ENCODE results near the gene CHCHD6. TPM values are rescaled to one million over a fixed set of nuclear protein-coding genes. Genes with fewer than 3 reads are reported as not detected.

The CHCHD6 gene
- total RNA-seq, 1 donor from 2014 or later: 28.7 TPM

GRCh38 chr3:126816298-126816697 lies 112.3 kb downstream of the CHCHD6 start:
- TF ChIP-seq, protein P1, sequence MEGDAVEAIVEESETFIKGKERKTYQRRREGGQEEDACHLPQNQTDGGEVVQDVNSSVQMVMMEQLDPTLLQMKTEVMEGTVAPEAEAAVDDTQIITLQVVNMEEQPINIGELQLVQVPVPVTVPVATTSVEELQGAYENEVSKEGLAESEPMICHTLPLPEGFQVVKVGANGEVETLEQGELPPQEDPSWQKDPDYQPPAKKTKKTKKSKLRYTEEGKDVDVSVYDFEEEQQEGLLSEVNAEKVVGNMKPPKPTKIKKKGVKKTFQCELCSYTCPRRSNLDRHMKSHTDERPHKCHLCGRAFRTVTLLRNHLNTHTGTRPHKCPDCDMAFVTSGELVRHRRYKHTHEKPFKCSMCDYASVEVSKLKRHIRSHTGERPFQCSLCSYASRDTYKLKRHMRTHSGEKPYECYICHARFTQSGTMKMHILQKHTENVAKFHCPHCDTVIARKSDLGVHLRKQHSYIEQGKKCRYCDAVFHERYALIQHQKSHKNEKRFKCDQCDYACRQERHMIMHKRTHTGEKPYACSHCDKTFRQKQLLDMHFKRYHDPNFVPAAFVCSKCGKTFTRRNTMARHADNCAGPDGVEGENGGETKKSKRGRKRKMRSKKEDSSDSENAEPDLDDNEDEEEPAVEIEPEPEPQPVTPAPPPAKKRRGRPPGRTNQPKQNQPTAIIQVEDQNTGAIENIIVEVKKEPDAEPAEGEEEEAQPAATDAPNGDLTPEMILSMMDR (IDR thresholded peaks at IDR 0.05; ENCODE audit: insufficient read depth, low read length, poor library complexity, severe bottlenecking): no peak
- no peak for DNase-seq (ENCODE audit: low read depth)
- Histone ChIP-seq H3K27me3 (ENCODE audit: control insufficient read depth, insufficient read depth, low read length) (no peaks in the 10 kb centered on the region), H3K4me3 (ENCODE audit: low read depth, low read length) (no peak overlapping the region), H3K36me3 (ENCODE audit: control insufficient read depth, insufficient read depth, low read length) (no peaks in the 10 kb centered on the region)

DNA sequence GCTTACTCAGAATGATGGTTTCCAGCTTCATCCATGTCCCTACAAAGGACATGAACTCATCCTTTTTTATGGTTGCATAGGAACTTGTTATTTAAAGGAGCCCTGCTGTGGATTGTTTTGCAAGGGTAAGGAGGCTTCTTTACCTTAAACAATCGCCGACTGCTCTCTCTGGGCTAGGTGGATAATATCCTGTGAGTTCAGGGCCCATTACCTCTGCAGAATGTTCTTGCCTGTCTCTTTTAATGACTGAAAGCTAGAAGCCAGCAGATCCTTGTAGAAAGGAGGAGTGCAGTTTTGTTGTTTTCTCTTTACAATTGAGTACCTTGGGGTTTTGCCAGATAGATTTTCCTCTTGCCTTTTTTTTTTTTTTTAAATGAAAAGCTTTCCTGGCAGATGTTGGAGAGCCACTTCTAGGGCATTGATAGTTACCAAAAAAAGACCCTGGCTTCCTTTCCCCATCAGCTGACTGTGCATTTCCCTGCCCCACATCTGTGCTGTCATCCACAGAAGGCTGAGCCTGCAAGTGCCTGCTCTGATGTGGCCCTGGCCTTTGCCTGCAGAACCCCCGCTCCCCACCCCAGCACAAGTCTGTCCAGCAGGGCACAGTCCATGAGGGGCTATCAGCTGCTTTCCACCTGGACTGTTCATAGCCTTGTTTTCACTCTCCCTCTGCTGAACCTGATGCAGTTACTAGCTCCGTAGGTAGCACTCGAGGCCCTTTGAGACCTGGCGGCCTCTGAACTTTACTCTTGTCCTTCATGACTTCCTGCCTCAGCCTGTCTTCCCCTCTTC lies 113.1 kb downstream of the CHCHD6 start:
- no peak overlapping the region for H3K4me3 ChIP-seq (ENCODE audit: low read depth, low read length)
- no peaks in the 10 kb centered on the region for H3K27me3 ChIP-seq (ENCODE audit: control insufficient read depth, insufficient read depth, low read length)
- no peak for DNase-seq (ENCODE audit: low read depth)
- H3K36me3 ChIP-seq (ENCODE audit: control insufficient read depth, insufficient read depth, low read length): no peaks in the 10 kb centered on the region
- TF ChIP-seq, protein P1 (IDR thresholded peaks at IDR 0.05; ENCODE audit: insufficient read depth, low read length, poor library complexity, severe bottlenecking): no peak

DNA sequence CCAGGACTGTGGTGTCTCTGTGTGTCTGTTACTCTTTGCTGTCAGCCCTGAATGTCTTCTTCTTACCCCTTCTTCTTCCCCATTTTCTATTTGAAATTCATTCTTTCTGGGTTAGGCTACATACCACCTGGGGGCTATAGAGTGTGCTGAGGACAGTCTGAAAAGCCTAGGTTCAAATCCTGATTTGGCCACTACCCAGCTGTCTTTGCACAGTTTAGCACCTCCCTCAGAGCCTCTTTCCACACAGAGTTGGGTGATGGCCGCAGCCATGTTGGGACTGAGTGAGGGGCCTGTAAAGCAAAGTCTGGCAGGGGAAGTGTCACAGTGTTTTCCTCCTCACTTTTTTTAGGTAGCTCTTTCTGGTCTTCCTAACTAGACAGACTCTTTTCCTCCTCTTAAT lies 113.7 kb downstream of the CHCHD6 start:
- H3K27me3 ChIP-seq (ENCODE audit: control insufficient read depth, insufficient read depth, low read length): no peaks in the 10 kb centered on the region
- H3K36me3 ChIP-seq (ENCODE audit: control insufficient read depth, insufficient read depth, low read length): no peaks in the 10 kb centered on the region
- TF ChIP-seq, protein P1 (IDR thresholded peaks at IDR 0.05; ENCODE audit: insufficient read depth, low read length, poor library complexity, severe bottlenecking): no peak
- no peak overlapping the region for H3K4me3 ChIP-seq (ENCODE audit: low read depth, low read length)
- no peak for DNase-seq (ENCODE audit: low read depth)

DNA sequence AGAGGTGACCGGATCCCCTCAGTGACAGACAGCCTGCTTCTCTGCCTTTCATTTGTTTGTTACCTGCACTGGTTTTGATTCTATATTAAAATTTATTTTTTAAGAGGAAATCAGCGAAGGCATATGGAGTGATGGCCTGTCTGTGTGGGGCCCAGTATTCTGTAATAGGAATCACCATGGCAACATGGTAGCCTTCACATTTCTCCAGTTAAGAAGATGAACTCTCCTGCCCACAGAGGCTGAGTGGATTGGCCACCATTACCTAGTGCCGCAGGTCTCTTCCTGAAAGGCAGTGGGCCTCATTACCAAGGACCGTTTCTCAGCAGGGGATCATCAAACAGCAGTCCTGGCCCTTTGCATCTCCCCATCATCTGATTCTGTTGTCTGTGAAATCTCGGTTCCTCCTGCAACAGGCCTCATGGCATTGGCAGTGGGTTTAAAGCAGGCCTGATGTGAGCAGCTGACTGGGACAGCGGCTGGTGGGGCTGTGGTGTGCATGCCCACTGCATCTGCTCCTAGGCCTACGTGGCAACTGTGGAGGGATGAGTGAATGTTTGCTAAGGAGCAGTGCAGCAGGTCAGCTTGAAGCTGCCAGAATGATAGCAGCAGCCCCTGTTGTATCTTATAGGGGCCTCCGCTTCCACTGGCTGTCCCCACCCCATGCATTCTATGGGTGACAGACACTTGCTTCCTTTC lies 114.5 kb downstream of the CHCHD6 start:
- TF ChIP-seq, protein P1 (IDR thresholded peaks at IDR 0.05; ENCODE audit: insufficient read depth, low read length, poor library complexity, severe bottlenecking): no peak
- DNase-seq (ENCODE audit: low read depth): no peak
- Histone ChIP-seq H3K27me3 (ENCODE audit: control insufficient read depth, insufficient read depth, low read length) (no peaks in the 10 kb centered on the region), H3K4me3 (ENCODE audit: low read depth, low read length) (no peak overlapping the region), H3K36me3 (ENCODE audit: control insufficient read depth, insufficient read depth, low read length) (no peaks in the 10 kb centered on the region)

DNA sequence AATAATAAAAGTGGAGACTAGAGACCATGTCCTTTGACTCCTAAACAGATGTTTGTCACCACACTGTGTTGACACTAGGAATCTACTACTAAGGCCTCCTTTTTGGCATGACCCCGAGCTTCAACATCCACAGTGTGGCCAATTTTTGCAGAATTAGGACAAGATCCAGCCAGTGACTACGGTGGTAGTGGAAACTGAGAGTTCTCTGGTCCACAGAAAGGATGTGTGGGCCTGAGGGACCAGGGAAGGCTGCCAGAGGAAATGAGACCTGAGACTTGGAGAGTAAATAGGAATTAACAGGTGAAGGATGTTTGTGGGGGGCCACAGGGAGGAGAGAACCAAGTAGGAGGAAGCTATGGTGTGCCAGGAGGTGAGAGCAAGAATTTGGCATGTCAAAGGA lies 122.7 kb downstream of the CHCHD6 start:
- DNase-seq (ENCODE audit: low read depth): no peak
- TF ChIP-seq, protein P1 (IDR thresholded peaks at IDR 0.05; ENCODE audit: insufficient read depth, low read length, poor library complexity, severe bottlenecking): no peak
- H3K27me3 ChIP-seq (ENCODE audit: control insufficient read depth, insufficient read depth, low read length): no peaks in the 10 kb centered on the region
- H3K36me3 ChIP-seq (ENCODE audit: control insufficient read depth, insufficient read depth, low read length): no peaks in the 10 kb centered on the region
- H3K4me3 ChIP-seq (ENCODE audit: low read depth, low read length): no peak overlapping the region
